ENCODE data around the gene CCT7.
A peak's percentile ranks its signal among the peaks of the same experiment; 100 is the strongest.
"Not testable (repeated sequence)": the region's sequence is repeated elsewhere in the genome, so short reads cannot be mapped to it uniquely, and the experiment has no call there.

The CCT7 gene

GRCh38 chr2:73255007-73255644 is 21.0 kb downstream of the CCT7 start:
- DNase-seq (ENCODE audit: low spot score) = no peak

GRCh38 chr2:73255907-73256617 is 22.0 kb downstream of the CCT7 start:
- DNase-seq (ENCODE audit: low spot score) = no peak

GRCh38 chr2:73256618-73256922 is 22.5 kb downstream of the CCT7 start:
- no peak for DNase-seq (ENCODE audit: low spot score)

GRCh38 chr2:73257021-73257420 is 22.9 kb downstream of the CCT7 start:
- DNase-seq (ENCODE audit: low spot score) = no peak

- no peak for DNase-seq (ENCODE audit: low spot score)
Measured at GRCh38 chr2:73257425-73258125, 23.5 kb downstream of the CCT7 start.

GRCh38 chr2:73258186-73258912 is 24.2 kb downstream of the CCT7 start:
- no peak for DNase-seq (ENCODE audit: low spot score)

GRCh38 chr2:73258913-73259215 is 24.8 kb downstream of the CCT7 start:
- no peak for DNase-seq (ENCODE audit: low spot score)

- no peak for DNase-seq (ENCODE audit: low spot score)
Measured at GRCh38 chr2:73259276-73259675, 25.2 kb downstream of the CCT7 start.

GRCh38 chr2:73259704-73260337 is 25.7 kb downstream of the CCT7 start:
- no peak for DNase-seq (ENCODE audit: low spot score)

- peak; percentile 88 for DNase-seq (ENCODE audit: low spot score)
Measured at GRCh38 chr2:73260338-73260984, 26.4 kb downstream of the CCT7 start.

- DNase-seq (ENCODE audit: low spot score) = no peak
Measured at GRCh38 chr2:73262108-73262651, 28.1 kb downstream of the CCT7 start.

- not testable (repeated sequence) for DNase-seq (ENCODE audit: low spot score)
Measured at GRCh38 chr2:73262691-73263429, 28.8 kb downstream of the CCT7 start.

- no peak for DNase-seq (ENCODE audit: low spot score)
Measured at GRCh38 chr2:73263540-73264331, 29.6 kb downstream of the CCT7 start.

- no peak for DNase-seq (ENCODE audit: low spot score)
Measured at GRCh38 chr2:73264332-73264606, 30.2 kb downstream of the CCT7 start.

- no peak for DNase-seq (ENCODE audit: low spot score)
Measured at GRCh38 chr2:73264783-73265182, 30.7 kb downstream of the CCT7 start.

- no peak for DNase-seq (ENCODE audit: low spot score)
Measured at GRCh38 chr2:73265298-73266060, 31.4 kb downstream of the CCT7 start.

GRCh38 chr2:73266061-73266901 is 32.2 kb downstream of the CCT7 start:
- DNase-seq (ENCODE audit: low spot score) = no peak

GRCh38 chr2:73267008-73267407 is 32.9 kb downstream of the CCT7 start:
- no peak for DNase-seq (ENCODE audit: low spot score)
